SK-N-SH (cell line): ENCODE results near the gene CSNK2A3.

Source experiments
- NFIC ChIP-seq: IDR thresholded peaks from 2 replicates; pipeline ENCODE4 v1.4.0; 2012; ENCODE audit warnings: borderline replicate concordance
- RAD21 ChIP-seq: IDR thresholded peaks from 2 replicates; pipeline ENCODE4 v1.6.1; 2012; ENCODE audit warnings: mild to moderate bottlenecking, low read length
- ZBTB33 ChIP-seq: IDR thresholded peaks from 2 replicates; pipeline ENCODE4 v1.4.0; 2012; ENCODE audit warnings: low read depth, borderline replicate concordance

- TF ChIP-seq RAD21 (no peak), ZBTB33 (no peak), NFIC (no peak)
Observed at GRCh38 chr11:11363674-11364073, 10.6 kb upstream of the CSNK2A3 start.
